ENCODE measurements around the gene XAGE1A. TPM values are rescaled to one million over a fixed set of nuclear protein-coding genes. Genes with fewer than 3 reads are reported as not detected.
"Not testable (repeated sequence)": the region's sequence is repeated elsewhere in the genome, so short reads cannot be mapped to it uniquely, and the experiment has no call there.

XAGE1A gene
- total RNA-seq (2014; rRNA removed; shearing (Covaris generic)): not detected in 2 replicates
- polyA plus RNA-seq (2016; fragmentation: Nextera tagmentation; extraction: Ambion mirVana): not detected in 2 replicates

- in situ Hi-C loops (cut with MboI); DNase-seq: not testable (repeated sequence)
- no CpG with 5 or more reads among the region's 41 CpGs for WGBS, 2 experiments (ENCODE audit: low coverage in 1 of 2, low lambda C conversion rate in 2 of 2, missing lambda C conversion rate in 2 of 2)
These were observed at the start of gene XAGE1A for GRCh38 chrX:52495545-52496418. Gene XAGE1A, plus strand, starts transcription at chrX:52495808. Its CDS starts 1,554 bp downstream, at chrX:52497362.

GRCh38 chrX:52452031-52452430 lies 43.6 kb upstream of the XAGE1A start:
- H3K9me3 ChIP-seq (ENCODE audit: low read depth); H3K4me3 ChIP-seq; H3K27me3 ChIP-seq (replicated peaks; ENCODE audit: insufficient read depth); H3K9me2 ChIP-seq (ENCODE audit: insufficient read depth); H3K79me2 ChIP-seq (ENCODE audit: insufficient read depth); H3K27ac ChIP-seq; H2AFZ ChIP-seq; in situ Hi-C loops (cut with MboI); H3K9ac ChIP-seq; DNase-seq; H3F3A ChIP-seq (ENCODE audit: insufficient read depth); H3K36me3 ChIP-seq (ENCODE audit: low read depth); H3K4me2 ChIP-seq (ENCODE audit: unreplicated experiment); H3K4me1 ChIP-seq (ENCODE audit: insufficient read depth); H4K20me1 ChIP-seq (ENCODE audit: insufficient read depth): not testable (repeated sequence)
- WGBS, 2 experiments (ENCODE audit: low coverage in 1 of 2, low lambda C conversion rate in 2 of 2, missing lambda C conversion rate in 2 of 2): 17 to 21% methylated on average over 3 of the region's 3 CpGs

More at GRCh38 chrX:52495545-52496418, at the start of gene XAGE1A:
- not testable (repeated sequence) for H3K9me2 ChIP-seq (ENCODE audit: insufficient read depth); H3F3A ChIP-seq (ENCODE audit: insufficient read depth); H3K27me3 ChIP-seq (replicated peaks; ENCODE audit: insufficient read depth); H3K9ac ChIP-seq; H3K79me2 ChIP-seq (ENCODE audit: insufficient read depth); H3K27ac ChIP-seq; H3K4me3 ChIP-seq; H4K20me1 ChIP-seq (ENCODE audit: insufficient read depth); H2AFZ ChIP-seq; H3K9me3 ChIP-seq (ENCODE audit: low read depth); H3K4me2 ChIP-seq (ENCODE audit: unreplicated experiment); H3K4me1 ChIP-seq (ENCODE audit: insufficient read depth); H3K36me3 ChIP-seq (ENCODE audit: low read depth)

GRCh38 chrX:52471301-52471700 lies 24.3 kb upstream of the XAGE1A start:
- H3F3A ChIP-seq (ENCODE audit: insufficient read depth); DNase-seq; H3K9ac ChIP-seq; H3K9me3 ChIP-seq (ENCODE audit: low read depth); H2AFZ ChIP-seq; H3K36me3 ChIP-seq (ENCODE audit: low read depth); H3K4me3 ChIP-seq; in situ Hi-C loops (cut with MboI); H3K4me2 ChIP-seq (ENCODE audit: unreplicated experiment); H3K79me2 ChIP-seq (ENCODE audit: insufficient read depth); H3K27ac ChIP-seq; H3K9me2 ChIP-seq (ENCODE audit: insufficient read depth); H4K20me1 ChIP-seq (ENCODE audit: insufficient read depth); H3K4me1 ChIP-seq (ENCODE audit: insufficient read depth); H3K27me3 ChIP-seq (replicated peaks; ENCODE audit: insufficient read depth): not testable (repeated sequence)
- WGBS, 2 experiments (ENCODE audit: low coverage in 1 of 2, low lambda C conversion rate in 2 of 2, missing lambda C conversion rate in 2 of 2): 54 to 80% methylated on average over 1 of the region's 1 CpG

GRCh38 chrX:52496419-52496772 lies 788 bp downstream of the XAGE1A start:
- H3F3A ChIP-seq (ENCODE audit: insufficient read depth); H2AFZ ChIP-seq; H3K9me2 ChIP-seq (ENCODE audit: insufficient read depth); in situ Hi-C loops (cut with MboI); H3K9ac ChIP-seq; H3K4me1 ChIP-seq (ENCODE audit: insufficient read depth); DNase-seq; H3K9me3 ChIP-seq (ENCODE audit: low read depth); H3K27me3 ChIP-seq (replicated peaks; ENCODE audit: insufficient read depth); H4K20me1 ChIP-seq (ENCODE audit: insufficient read depth); H3K27ac ChIP-seq; H3K4me2 ChIP-seq (ENCODE audit: unreplicated experiment); H3K4me3 ChIP-seq; H3K79me2 ChIP-seq (ENCODE audit: insufficient read depth); H3K36me3 ChIP-seq (ENCODE audit: low read depth): not testable (repeated sequence)
- whole genome bisulfite sequencing, 2 experiments (ENCODE audit: low coverage in 1 of 2, low lambda C conversion rate in 2 of 2, missing lambda C conversion rate in 2 of 2): no CpG with 5 or more reads among the region's 5 CpGs

- H3K36me3 ChIP-seq (ENCODE audit: low read depth); H3F3A ChIP-seq (ENCODE audit: insufficient read depth); H3K4me2 ChIP-seq (ENCODE audit: unreplicated experiment); in situ Hi-C loops (cut with MboI); H3K9me3 ChIP-seq (ENCODE audit: low read depth); H3K79me2 ChIP-seq (ENCODE audit: insufficient read depth); DNase-seq; H4K20me1 ChIP-seq (ENCODE audit: insufficient read depth); H3K27me3 ChIP-seq (replicated peaks; ENCODE audit: insufficient read depth); H3K4me3 ChIP-seq; H3K9ac ChIP-seq; H3K27ac ChIP-seq; H3K9me2 ChIP-seq (ENCODE audit: insufficient read depth); H3K4me1 ChIP-seq (ENCODE audit: insufficient read depth); H2AFZ ChIP-seq: not testable (repeated sequence)
- WGBS, 2 experiments (ENCODE audit: low coverage in 1 of 2, low lambda C conversion rate in 2 of 2, missing lambda C conversion rate in 2 of 2): no CpG with 5 or more reads among the region's 6 CpGs
These were observed 5.8 kb downstream of the XAGE1A start for GRCh38 chrX:52501362-52501761.
